ENCODE results near the gene KCNK7. TPM values are rescaled to one million over a fixed set of nuclear protein-coding genes. Genes with fewer than 3 reads are reported as not detected.

Gene KCNK7
- total and polyA plus RNA-seq, 8 donors, result 0.21 to 2.0 (median 0.48) TPM; not detected in 1

- H3K4me1 ChIP-seq, result peaks cover 21 to 32% of the 10 kb centered on the region in 2 donors
- TF ChIP-seq, protein P1, sequence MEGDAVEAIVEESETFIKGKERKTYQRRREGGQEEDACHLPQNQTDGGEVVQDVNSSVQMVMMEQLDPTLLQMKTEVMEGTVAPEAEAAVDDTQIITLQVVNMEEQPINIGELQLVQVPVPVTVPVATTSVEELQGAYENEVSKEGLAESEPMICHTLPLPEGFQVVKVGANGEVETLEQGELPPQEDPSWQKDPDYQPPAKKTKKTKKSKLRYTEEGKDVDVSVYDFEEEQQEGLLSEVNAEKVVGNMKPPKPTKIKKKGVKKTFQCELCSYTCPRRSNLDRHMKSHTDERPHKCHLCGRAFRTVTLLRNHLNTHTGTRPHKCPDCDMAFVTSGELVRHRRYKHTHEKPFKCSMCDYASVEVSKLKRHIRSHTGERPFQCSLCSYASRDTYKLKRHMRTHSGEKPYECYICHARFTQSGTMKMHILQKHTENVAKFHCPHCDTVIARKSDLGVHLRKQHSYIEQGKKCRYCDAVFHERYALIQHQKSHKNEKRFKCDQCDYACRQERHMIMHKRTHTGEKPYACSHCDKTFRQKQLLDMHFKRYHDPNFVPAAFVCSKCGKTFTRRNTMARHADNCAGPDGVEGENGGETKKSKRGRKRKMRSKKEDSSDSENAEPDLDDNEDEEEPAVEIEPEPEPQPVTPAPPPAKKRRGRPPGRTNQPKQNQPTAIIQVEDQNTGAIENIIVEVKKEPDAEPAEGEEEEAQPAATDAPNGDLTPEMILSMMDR (IDR thresholded peaks at IDR 0.05), result no peak
- peaks cover 0 to 53% of the 10 kb centered on the region in 2 donors for H3K36me3 ChIP-seq
- DNase-seq (no peak), ATAC-seq (no peak)
- intact Hi-C loops (cut with DNase I), result no loop called here
- H3K9me3 ChIP-seq, result no peaks in the 10 kb centered on the region
- H3K4me3 ChIP-seq, result peak overlapping the region in 1 of 2 donors; percentile 72
- no peak overlapping the region for H3K27ac ChIP-seq
- no peaks in the 10 kb centered on the region for H3K27me3 ChIP-seq
Observed at GRCh38 chr11:65617136-65617850, 21.7 kb upstream of the KCNK7 start.

DNA sequence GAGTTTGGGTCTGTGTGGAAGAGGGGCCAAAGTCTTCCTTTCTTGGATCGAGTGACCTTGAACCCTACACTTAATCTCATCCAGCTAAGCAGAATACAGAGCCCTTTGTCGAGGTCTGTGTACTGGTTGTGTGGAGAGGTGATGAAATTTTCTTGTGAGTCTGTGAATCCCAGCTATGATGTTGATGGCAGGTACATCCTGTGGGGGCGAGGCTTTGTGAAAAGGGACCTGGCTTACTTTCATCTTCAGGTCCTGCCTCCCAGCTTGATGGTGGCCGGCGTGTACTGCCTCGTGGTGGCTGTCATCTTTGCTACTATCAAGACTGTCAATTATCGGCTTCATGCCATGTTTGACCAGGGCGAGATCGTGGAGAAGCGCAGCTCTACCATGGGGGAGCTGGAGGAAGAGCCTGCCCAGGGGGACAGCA, 21.0 kb upstream of the KCNK7 start:
- Histone ChIP-seq H3K4me1 (peaks cover 28 to 39% of the 10 kb centered on the region in 2 donors), H3K27me3 (no peaks in the 10 kb centered on the region), H3K36me3 (peaks cover 0 to 46% of the 10 kb centered on the region in 2 donors), H3K9me3 (no peaks in the 10 kb centered on the region), H3K4me3 (peak overlapping the region; percentile 72 to 100), H3K27ac (peak overlapping the region in 1 of 2 donors; percentile 84)
- TF ChIP-seq, protein P1 (IDR thresholded peaks at IDR 0.05), result no peak
- DNase-seq (no peak), ATAC-seq (no peak)
- intact Hi-C loops (cut with DNase I), result no loop called here

DNA sequence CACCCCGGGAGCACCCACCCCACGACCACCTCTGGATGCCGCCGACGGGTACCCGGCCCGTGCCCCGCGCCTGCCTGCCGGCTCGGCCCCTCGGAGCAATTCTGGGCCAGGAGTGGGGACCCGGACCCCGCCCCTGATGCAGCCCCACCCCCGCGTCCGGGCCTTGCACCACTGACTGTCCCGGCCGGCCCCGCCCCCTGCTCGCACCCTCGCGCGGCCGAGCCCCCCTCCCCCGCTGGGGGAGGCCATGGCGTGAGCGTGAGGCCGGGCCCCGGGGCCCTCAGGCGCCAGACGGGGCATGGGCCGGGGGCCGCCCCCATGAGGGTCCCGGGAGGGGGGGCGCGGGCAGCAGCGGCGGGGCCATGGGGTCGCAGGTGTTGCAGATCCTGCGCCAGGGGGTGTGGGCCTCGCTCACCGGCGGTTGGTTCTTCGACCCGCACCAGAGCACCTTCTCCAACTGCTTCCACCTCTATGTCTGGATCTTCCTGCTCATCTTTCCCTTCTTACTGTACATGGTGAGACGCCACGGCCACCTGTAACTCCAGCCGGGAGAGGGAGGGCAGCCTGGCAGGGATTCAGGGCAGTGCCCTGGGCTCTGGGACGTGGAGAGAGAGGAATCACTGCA, 20.5 kb upstream of the KCNK7 start:
- peak overlapping the region; percentile 72 to 84 for H3K27ac ChIP-seq
- peaks cover 31 to 44% of the 10 kb centered on the region in 2 donors for H3K4me1 ChIP-seq
- H3K4me3 ChIP-seq, result peak overlapping the region; percentile 72 to 100
- intact Hi-C loops (cut with DNase I), result no loop called here
- no peak for DNase-seq
- no peak for ATAC-seq
- TF ChIP-seq, protein P1 (IDR thresholded peaks at IDR 0.05), result no peak
- H3K36me3 ChIP-seq, result peaks cover 0 to 40% of the 10 kb centered on the region in 2 donors
- H3K27me3 ChIP-seq, result no peaks in the 10 kb centered on the region
- no peaks in the 10 kb centered on the region for H3K9me3 ChIP-seq

DNA sequence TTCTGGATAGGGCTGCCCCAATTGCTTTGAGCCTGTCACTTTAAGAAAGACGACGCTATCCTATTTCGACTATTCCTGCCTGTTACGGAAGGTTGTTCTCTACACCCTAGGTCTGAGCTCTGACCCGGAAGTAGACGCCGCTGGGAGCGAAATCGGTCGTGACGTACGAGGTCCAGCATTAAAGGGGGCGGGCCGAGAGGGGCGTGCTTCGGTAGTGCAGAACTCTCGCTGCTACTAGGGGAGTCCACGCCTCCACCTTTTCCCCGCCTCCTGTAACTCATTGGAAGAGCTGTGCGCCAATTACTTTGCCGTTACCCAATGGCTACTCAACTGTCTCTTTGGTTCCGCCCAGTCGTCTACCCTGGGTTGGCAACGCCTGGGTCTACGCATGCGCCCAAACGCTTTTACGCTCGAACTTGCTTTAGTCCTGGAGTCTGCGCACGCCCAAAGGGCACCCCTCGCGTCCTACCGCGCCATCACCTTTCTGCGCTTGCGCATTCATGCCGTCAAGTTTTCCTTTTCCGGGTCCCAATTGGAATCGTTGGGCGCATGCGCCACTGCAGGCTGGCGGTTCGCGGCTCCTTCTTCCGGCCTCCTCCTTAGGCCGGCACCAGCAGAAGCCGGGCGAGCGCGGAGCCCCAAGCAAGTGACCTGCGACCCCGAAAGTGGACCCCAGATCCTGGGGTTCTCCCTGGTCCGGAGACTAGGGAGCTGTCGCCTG, 19.8 kb upstream of the KCNK7 start, which contains the start of gene PCNX3:
TSS of gene PCNX3 (plus strand) at position 548 of the 721 bp plus-strand sequence. CDS start 536 bp downstream, outside the sequence.
- TF ChIP-seq, protein P1 (IDR thresholded peaks at IDR 0.05), result no peak
- Histone ChIP-seq H3K27me3 (no peaks in the 10 kb centered on the region), H3K27ac (peak within 1 kb of the TSS; percentile 84 to 89), H3K9me3 (no peaks in the 10 kb centered on the region), H3K36me3 (peaks cover 0 to 37% of the 10 kb centered on the region in 2 donors), H3K4me1 (peaks cover 37 to 51% of the 10 kb centered on the region in 2 donors), H3K4me3 (peak within 1 kb of the TSS; percentile 72 to 100)
- intact Hi-C loops (cut with DNase I), result no loop called here
- ATAC-seq (peak; percentile 84), DNase-seq (peak; percentile 98 to 100 (median 100))

Measured in left lung (tissue), 10 donors.